NCI-H1436 treated with DMSO at 0.1 percent for 48 hours (cell line): ENCODE data around the gene ZAR1L.

ENCODE experiments used
- DNase-seq: peaks from one replicate; lab custom pipeline; 2025; lab: John Stamatoyannopoulos, UW

ZAR1L gene

DNA sequence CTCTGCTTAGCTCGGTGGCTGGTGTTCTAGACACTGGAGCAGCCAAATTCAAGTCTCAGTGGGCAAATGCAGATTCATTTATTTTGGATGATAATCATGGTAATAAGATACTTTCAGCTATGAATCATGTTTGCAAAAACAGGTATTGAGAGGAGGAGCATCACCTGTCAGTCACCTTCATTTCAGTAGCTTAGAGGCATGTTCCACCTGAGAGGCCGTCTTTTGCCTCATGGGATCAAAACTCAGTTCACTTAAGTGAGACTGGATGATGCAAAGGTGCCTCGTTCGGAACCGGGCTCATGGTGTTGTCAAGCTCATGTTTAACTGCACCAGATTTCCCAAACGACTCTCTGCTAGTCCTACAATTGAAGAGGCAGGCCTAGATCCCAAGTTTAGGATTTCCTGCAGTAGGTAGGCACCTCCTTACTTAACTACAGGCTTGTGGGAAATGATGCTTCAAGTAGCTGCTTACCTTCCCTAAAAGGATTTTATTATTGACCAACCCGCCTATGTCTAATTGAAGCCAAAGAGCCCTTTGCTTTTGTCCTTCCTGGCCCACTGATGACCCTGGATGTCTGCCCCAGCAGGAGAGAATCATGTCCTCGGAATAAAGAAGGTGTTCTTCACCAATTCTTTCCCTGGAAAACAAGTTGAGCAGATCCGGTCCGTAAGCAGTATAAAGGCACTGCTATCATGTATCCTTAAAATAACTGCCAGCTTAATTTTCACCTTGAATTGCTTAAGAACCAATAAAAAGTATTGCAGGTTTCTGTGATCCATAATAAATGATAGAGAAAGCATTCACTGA lies 60.0 kb downstream of the ZAR1L start:
- DNase-seq, result no peak

DNA sequence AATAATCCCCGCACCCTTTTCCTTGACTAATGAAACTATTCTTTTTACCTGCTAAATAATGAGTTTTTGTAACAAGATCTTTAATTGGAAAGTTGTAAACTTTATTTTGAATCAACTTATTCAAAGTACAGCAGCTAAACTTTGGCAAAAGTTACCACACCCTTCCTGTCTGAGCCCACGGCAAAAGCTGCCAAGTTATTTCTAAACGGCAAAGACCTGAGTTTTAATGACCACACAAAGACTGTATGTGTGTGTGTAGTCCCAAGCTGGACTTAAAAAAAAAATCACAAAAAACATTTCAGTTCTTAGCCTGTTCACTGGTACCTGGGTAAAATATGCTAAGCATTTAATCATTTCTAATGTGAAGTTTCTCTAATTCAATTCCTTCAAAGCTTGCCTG lies 60.7 kb downstream of the ZAR1L start:
- no peak for DNase-seq

DNA sequence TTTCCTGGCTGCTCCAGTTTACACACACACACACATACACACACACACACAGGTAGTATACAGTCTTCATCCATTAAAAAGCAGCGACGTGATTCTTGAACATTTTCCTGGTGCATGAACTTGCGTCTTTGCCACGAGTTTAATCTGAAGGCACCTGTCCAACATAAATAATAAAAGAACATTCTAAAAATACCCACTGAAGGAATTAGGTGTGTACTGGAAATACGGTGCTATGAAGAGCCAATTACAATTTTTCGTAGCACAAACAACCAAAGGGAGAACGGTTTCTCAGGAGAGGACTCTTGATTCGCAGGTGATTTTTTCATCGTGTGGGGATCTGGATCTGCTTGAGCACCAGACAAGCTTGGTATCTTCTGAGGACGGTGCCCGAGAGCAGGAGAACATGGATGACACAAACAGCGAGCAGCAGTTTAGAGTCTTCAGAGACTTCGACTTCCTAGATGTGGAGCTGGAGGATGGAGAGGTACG lies 61.2 kb downstream of the ZAR1L start:
- no peak for DNase-seq
